HUES48 (cell line): Measurements from ENCODE around the gene TMEM221.

Source experiments
- H3K27ac ChIP-seq: one replicate; pipeline ENCODE4 v1.7.0; 2013; ENCODE audit warnings: low read depth, low read length, inconsistent platforms
- H3K27me3 ChIP-seq: 2 replicates; pipeline ENCODE4 v1.6.1; 2013; ENCODE audit warnings: mild to moderate bottlenecking, low read length; ENCODE audit not compliant: control insufficient read depth, insufficient read depth
- H3K36me3 ChIP-seq: 2 replicates; pipeline ENCODE4 v1.6.1; 2013; ENCODE audit warnings: low read length; ENCODE audit not compliant: control insufficient read depth, insufficient read depth
- H3K4me1 ChIP-seq: 2 replicates; pipeline ENCODE4 v1.6.1; 2013; ENCODE audit warnings: mild to moderate bottlenecking, low read length; ENCODE audit not compliant: control insufficient read depth, insufficient read depth
- H3K4me3 ChIP-seq: 2 replicates; pipeline ENCODE4 v1.5.1; 2013; ENCODE audit warnings: mild to moderate bottlenecking, low read depth, low read length
- H3K9ac ChIP-seq: 2 replicates; pipeline ENCODE4 v1.6.1; 2013; ENCODE audit warnings: mild to moderate bottlenecking, low read depth, low read length, moderate library complexity
- H3K9me3 ChIP-seq: 2 replicates; pipeline ENCODE4 v1.6.1; 2013; ENCODE audit warnings: low read length; ENCODE audit not compliant: control insufficient read depth, insufficient read depth

TMEM221 gene

GRCh38 chr19:17402982-17403855 lies 45.2 kb downstream of the TMEM221 start:
- Histone ChIP-seq H3K27me3 (no peaks in the 10 kb centered on the region), H3K36me3 (no peaks in the 10 kb centered on the region; the same call in 1 of the 2 replicates), H3K4me1 (peaks cover 8% of the 10 kb centered on the region; the same call in 1 of the 2 replicates), H3K9me3 (no peaks in the 10 kb centered on the region), H3K27ac (peak overlapping the region; percentile 95), H3K4me3 (peak overlapping the region; percentile 60), H3K9ac (0 out of 2 replicates have a peak overlapping the region, but pooled peaks have one; percentile 35)

DNA sequence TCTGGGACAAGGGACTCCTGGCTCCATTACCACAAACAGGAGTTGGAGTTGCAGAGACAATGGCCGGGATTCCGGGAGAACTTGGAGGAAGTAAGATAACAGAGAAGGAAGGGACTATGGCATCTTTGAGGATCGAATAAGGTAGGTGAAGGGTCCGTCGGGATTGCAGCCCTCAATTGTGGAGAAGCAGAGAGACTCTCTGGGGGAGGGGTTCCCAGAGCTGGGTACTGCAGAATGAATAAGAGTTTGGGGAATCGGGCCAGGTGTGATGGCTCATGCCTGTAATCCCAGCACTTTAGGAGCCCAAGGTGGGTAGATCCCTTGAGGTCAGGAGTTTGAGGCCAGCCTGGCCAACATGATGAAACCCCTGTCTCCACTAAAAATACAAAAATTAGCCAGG lies 46.8 kb downstream of the TMEM221 start:
- Histone ChIP-seq H3K9ac (no peak overlapping the region), H3K4me1 (peaks cover 8% of the 10 kb centered on the region; the same call in 1 of the 2 replicates), H3K9me3 (no peaks in the 10 kb centered on the region), H3K4me3 (no peak overlapping the region), H3K27ac (no peak overlapping the region), H3K36me3 (no peaks in the 10 kb centered on the region; the same call in 1 of the 2 replicates), H3K27me3 (no peaks in the 10 kb centered on the region)

- Histone ChIP-seq H3K27ac (no peak overlapping the region), H3K9ac (no peak overlapping the region), H3K9me3 (no peaks in the 10 kb centered on the region), H3K27me3 (no peaks in the 10 kb centered on the region), H3K36me3 (no peaks in the 10 kb centered on the region; the same call in 1 of the 2 replicates), H3K4me1 (0 out of 2 replicates have a peak, but pooled peaks cover 3% of the 10 kb centered on the region), H3K4me3 (no peak overlapping the region)
Measured at GRCh38 chr19:17398902-17399527, 49.5 kb downstream of the TMEM221 start.

DNA sequence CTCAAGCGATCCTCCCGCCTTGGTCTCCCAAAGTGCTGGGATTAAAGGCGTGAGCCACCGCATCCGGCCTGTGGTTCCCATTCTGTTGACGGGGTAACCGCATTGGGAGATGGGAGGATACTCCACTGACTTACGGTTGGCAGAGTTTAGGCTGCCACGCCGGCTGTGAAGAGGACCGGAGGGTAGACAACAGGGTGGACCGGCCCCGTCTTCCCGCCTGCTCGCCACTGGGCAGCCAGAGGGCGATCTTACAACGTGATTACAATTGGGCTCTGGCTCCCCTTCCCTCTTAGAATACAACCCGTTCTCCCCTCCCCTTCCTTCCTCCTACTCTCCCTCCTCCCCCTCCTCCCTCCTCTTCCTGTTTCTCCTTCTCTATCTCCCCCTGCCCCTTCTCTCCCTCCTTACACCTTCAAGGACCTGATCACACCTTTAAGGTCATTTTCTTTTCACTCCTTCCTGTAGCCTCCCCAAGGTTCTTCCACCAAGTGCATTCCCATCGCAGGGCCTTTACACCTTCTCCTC lies 53.5 kb downstream of the TMEM221 start:
- peaks cover 3% of the 10 kb centered on the region; the same call in 1 of the 2 replicates for H3K27me3 ChIP-seq
- no peaks in the 10 kb centered on the region for H3K9me3 ChIP-seq
- no peaks in the 10 kb centered on the region for H3K36me3 ChIP-seq
- 0 out of 2 replicates have a peak, but pooled peaks cover 5% of the 10 kb centered on the region for H3K4me1 ChIP-seq
- no peak overlapping the region for H3K4me3 ChIP-seq
- H3K27ac ChIP-seq, result peak overlapping the region; percentile 68
- no peak overlapping the region for H3K9ac ChIP-seq

GRCh38 chr19:17393914-17394313 lies 54.6 kb downstream of the TMEM221 start, which contains the start of gene CCDC194:
CCDC194 (minus strand) TSS chr19:17394196; CDS start chr19:17394158, 38 bp downstream.
- H3K9me3 ChIP-seq, result no peaks in the 10 kb centered on the region
- H3K4me3 ChIP-seq, result no peak within 1 kb of the TSS
- no peak within 1 kb of the TSS for H3K9ac ChIP-seq
- H3K27ac ChIP-seq, result no peak within 1 kb of the TSS
- H3K27me3 ChIP-seq, result peaks cover 5% of the 10 kb centered on the region; the same call in 1 of the 2 replicates
- H3K4me1 ChIP-seq, result 0 out of 2 replicates have a peak, but pooled peaks cover 5% of the 10 kb centered on the region
- H3K36me3 ChIP-seq, result no peaks in the 10 kb centered on the region

DNA sequence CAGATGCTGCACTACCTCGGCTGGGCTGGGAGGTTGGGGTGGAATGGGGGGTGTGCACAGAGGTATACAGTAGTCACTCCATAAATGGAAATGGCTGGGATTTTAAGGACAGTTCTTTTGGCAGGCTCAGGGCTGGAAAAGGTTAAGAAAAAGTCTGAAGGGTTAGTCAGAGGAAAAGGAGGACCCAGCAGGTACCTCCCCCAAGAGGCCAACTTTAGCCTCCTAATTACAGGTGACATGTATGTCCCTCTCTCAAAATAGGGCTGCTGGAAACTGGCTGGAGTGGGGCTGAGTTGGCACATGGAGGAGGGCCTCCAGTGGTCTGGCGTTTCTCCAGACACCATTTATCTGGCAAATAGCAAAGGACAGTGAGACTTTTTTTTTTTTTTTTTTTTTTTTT lies 55.5 kb downstream of the TMEM221 start:
- peaks cover 5% of the 10 kb centered on the region; the same call in 1 of the 2 replicates for H3K27me3 ChIP-seq
- 0 out of 2 replicates have a peak, but pooled peaks cover 5% of the 10 kb centered on the region for H3K4me1 ChIP-seq
- H3K27ac ChIP-seq, result no peak overlapping the region
- H3K9me3 ChIP-seq, result no peaks in the 10 kb centered on the region
- H3K4me3 ChIP-seq, result no peak overlapping the region
- no peaks in the 10 kb centered on the region for H3K36me3 ChIP-seq
- no peak overlapping the region for H3K9ac ChIP-seq

DNA sequence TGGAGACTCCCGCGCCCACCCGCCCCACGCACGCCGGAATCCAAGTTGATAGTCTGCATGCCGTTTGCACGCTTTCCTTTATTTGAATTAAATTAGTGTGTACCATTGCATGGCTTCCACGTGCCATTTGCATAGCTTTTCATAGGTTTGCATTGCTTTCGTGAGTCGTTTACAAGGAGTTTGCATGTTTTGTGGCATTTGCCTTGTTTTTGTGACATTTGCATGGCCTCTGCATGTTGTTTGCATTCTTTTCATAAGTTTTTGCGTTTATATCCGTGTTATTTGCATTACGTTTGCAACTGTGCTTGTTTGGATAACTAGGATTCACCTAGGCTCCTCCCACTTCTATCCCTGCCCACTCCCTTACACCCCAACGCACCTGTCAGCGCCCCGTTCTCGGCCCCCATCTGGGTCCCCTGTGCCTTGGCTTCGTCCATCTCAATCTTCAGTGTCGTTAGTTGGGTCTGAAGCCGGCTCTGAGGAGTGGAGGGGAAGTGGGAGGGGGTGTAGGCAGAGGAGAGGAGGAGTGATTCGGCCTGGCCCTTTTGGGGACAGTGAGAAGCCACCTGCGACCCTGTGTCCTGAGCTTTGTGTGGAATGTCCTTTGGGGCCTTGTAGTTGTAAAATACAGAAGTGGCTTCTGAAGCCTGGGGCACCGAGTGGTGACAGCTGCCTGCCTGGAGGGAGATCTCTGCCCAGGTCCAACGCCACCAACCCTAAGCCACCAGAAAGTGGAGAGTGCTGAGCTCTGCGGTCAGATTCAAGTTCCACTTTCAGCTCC lies 56.9 kb downstream of the TMEM221 start:
- peak overlapping the region; percentile 78 for H3K4me3 ChIP-seq
- H3K36me3 ChIP-seq, result no peaks in the 10 kb centered on the region
- H3K9ac ChIP-seq, result no peak overlapping the region
- no peak overlapping the region for H3K27ac ChIP-seq
- H3K27me3 ChIP-seq, result peaks cover 5% of the 10 kb centered on the region; the same call in 1 of the 2 replicates
- H3K9me3 ChIP-seq, result no peaks in the 10 kb centered on the region
- 0 out of 2 replicates have a peak, but pooled peaks cover 5% of the 10 kb centered on the region for H3K4me1 ChIP-seq

DNA sequence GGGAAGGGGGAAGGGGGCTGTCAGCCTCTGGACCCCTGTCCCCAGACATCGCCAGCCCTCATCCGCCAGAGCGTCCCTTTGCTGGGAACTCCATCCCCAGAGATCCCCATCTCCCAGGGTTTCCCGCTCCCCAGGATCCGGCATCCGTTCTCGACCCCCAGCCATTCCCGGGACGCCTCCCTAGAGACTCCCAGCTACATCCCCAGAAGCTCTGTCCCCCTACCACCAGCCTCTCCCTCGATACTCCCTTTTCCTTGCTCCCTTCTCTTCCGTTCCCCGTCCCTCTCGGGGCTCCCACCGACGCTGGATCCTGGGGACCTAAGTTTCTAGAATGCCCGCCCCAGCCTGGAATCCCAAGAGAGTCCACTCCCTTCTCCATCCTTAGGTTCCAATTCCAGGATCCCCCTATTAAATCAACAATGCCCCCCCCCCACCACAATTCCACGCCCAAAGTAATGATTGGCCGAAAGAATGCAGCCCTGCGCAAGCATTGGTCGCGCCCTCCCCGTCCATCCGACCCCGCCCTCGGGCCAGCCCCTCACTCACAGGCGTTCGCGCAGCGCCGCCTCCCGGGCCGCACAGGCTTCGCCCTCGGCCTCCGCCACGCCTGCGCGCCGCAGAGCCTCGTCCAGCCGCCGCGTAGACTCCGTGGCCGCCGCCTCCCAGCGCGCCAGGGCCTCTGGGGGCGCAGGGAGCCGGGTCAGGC lies 57.6 kb downstream of the TMEM221 start:
- H3K4me3 ChIP-seq, result peak overlapping the region; percentile 78
- H3K9ac ChIP-seq, result no peak overlapping the region
- 0 out of 2 replicates have a peak, but pooled peaks cover 5% of the 10 kb centered on the region for H3K4me1 ChIP-seq
- no peak overlapping the region for H3K27ac ChIP-seq
- no peaks in the 10 kb centered on the region for H3K36me3 ChIP-seq
- H3K27me3 ChIP-seq, result peaks cover 5% of the 10 kb centered on the region; the same call in 1 of the 2 replicates
- H3K9me3 ChIP-seq, result no peaks in the 10 kb centered on the region

DNA sequence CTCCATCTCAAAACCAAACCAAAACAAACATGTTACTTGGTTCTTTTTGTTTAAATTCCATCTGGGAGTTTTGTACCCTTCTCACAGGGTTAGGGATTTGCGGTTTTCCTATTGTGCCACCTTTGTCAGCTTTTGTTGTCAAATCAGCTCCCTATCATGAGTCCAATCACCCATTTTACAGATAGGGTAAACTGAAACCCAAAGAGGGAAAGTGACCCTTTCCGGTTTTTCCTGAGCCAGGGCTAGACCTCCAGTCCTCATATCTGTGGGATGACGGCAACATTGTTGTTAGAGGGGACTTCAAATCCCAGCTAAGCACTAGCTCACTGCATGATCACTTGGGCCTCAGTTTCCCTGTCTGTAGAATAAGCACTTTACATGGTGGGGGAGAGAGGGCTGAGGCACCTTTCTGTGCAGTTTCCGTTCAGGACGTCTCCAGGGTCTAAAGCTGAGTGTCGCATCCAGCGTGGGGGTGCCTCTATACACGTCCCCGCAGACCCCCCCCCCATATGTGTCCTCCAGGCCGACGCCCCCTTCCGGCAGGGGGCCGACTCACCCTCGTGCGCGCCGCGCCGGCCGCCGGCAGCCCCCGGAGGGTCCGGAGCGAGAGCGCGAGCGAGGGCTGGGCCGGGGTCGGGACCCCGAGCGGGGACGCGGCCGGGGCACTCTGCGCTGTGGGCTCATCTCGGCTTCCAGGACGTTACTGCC lies 58.4 kb downstream of the TMEM221 start:
- Histone ChIP-seq H3K36me3 (no peaks in the 10 kb centered on the region), H3K4me3 (peak overlapping the region; percentile 78), H3K4me1 (0 out of 2 replicates have a peak, but pooled peaks cover 2% of the 10 kb centered on the region), H3K9me3 (no peaks in the 10 kb centered on the region), H3K27me3 (peaks cover 5% of the 10 kb centered on the region; the same call in 1 of the 2 replicates), H3K27ac (no peak overlapping the region), H3K9ac (no peak overlapping the region)
